Measurements from ENCODE around the gene CPZ. TPM values are rescaled to one million over a fixed set of nuclear protein-coding genes. Genes with fewer than 3 reads are reported as not detected.

CPZ gene
- polyA plus RNA-seq, 1 donor (not counting 4 experiments of a cell fraction or from before 2014, with no cell fraction given) = not detected

DNA sequence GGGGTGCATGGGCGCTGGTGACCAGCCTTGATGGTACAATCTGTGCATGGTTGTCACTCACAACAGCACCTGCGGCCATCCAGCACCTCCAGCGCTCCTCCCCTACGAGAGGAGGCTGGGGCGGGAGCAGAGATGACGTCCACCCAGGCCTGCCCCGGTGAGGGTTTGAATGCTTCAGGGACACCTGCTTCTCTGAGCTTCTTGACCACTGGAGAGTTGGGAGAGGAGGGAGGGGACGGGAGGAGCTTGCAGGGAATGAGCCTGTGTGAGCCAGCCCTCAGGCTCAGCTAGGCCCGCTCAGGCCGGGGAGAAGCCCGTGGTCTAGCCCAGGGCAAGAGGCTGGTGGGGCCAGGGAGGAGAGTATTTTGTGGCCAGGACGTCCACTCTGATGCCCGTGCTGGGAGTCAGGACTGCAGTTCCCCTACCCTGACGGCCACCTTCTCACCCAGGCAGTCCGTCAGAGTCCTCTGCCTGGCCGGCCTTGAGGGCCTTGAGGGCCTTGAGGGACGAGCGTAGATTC, 59.2 kb downstream of the CPZ start:
- FAIRE-seq (no peak), DNase-seq (ENCODE audit: low read depth, low spot score) (no peak)
- H2AFZ ChIP-seq (ENCODE audit: control insufficient read depth, low read length) = no peak overlapping the region
- H3K4me1 ChIP-seq (ENCODE audit: control insufficient read depth, extremely low read depth, insufficient read depth, low read length) = no peaks in the 10 kb centered on the region
- H3K4me2 ChIP-seq (ENCODE audit: control insufficient read depth, extremely low read depth, insufficient read depth, low read depth, low read length) = no peak overlapping the region
- H3K9ac ChIP-seq (ENCODE audit: control insufficient read depth, extremely low read depth, insufficient read depth, low read length) = no peak overlapping the region
- H3K27ac ChIP-seq (ENCODE audit: control insufficient read depth, insufficient read depth, low read length) = no peak overlapping the region
- dilution Hi-C loops (cut with MboI; ENCODE audit: extremely low pct_ligation_motif_present, low sequenced_read_pairs) = no loop called here
- H4K20me1 ChIP-seq (ENCODE audit: control insufficient read depth, extremely low read depth, insufficient read depth, low read length) = no peaks in the 10 kb centered on the region
- no peaks in the 10 kb centered on the region for H3K9me1 ChIP-seq (ENCODE audit: control insufficient read depth, extremely low read depth, insufficient read depth, low read length)
- no peaks in the 10 kb centered on the region for H3K27me3 ChIP-seq (ENCODE audit: control insufficient read depth, extremely low read depth, insufficient read depth, low read length)
- no peaks in the 10 kb centered on the region for H3K79me2 ChIP-seq (ENCODE audit: control insufficient read depth, insufficient read depth, low read length)
- no peak overlapping the region for H3K4me3 ChIP-seq (ENCODE audit: control insufficient read depth in 2 of 3, extremely low read depth in 1 of 3, insufficient read depth in 2 of 3, low read depth in 1 of 3, low read length in 3 of 3)
- TF ChIP-seq, protein P1, sequence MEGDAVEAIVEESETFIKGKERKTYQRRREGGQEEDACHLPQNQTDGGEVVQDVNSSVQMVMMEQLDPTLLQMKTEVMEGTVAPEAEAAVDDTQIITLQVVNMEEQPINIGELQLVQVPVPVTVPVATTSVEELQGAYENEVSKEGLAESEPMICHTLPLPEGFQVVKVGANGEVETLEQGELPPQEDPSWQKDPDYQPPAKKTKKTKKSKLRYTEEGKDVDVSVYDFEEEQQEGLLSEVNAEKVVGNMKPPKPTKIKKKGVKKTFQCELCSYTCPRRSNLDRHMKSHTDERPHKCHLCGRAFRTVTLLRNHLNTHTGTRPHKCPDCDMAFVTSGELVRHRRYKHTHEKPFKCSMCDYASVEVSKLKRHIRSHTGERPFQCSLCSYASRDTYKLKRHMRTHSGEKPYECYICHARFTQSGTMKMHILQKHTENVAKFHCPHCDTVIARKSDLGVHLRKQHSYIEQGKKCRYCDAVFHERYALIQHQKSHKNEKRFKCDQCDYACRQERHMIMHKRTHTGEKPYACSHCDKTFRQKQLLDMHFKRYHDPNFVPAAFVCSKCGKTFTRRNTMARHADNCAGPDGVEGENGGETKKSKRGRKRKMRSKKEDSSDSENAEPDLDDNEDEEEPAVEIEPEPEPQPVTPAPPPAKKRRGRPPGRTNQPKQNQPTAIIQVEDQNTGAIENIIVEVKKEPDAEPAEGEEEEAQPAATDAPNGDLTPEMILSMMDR (optimal IDR thresholded peaks at IDR 0.05 in 1 of 3, IDR thresholded peaks at IDR 0.05 in 1 of 3, conservative IDR thresholded peaks at IDR 0.05 in 1 of 3; ENCODE audit: extremely low read depth in 1 of 3, insufficient read depth in 2 of 3, low read length in 3 of 3) = no peak
- no peak for TF ChIP-seq EZH2 (IDR thresholded peaks at IDR 0.05; ENCODE audit: low read length)
- no peaks in the 10 kb centered on the region for H3K9me3 ChIP-seq (ENCODE audit: control insufficient read depth, low read depth, low read length)
- H3K36me3 ChIP-seq (ENCODE audit: control insufficient read depth in 2 of 2, extremely low read depth in 1 of 2, insufficient read depth in 2 of 2, low read length in 2 of 2) = no peaks in the 10 kb centered on the region

GRCh38 chr4:8652181-8653078, 59.9 kb downstream of the CPZ start:
- Histone ChIP-seq H3K9me1 (ENCODE audit: control insufficient read depth, extremely low read depth, insufficient read depth, low read length) (no peaks in the 10 kb centered on the region), H3K4me2 (ENCODE audit: control insufficient read depth, extremely low read depth, insufficient read depth, low read depth, low read length) (no peak overlapping the region), H3K9ac (ENCODE audit: control insufficient read depth, extremely low read depth, insufficient read depth, low read length) (no peak overlapping the region), H3K4me3 (ENCODE audit: control insufficient read depth in 2 of 3, extremely low read depth in 1 of 3, insufficient read depth in 2 of 3, low read depth in 1 of 3, low read length in 3 of 3) (no peak overlapping the region), H3K9me3 (ENCODE audit: control insufficient read depth, low read depth, low read length) (no peaks in the 10 kb centered on the region), H3K4me1 (ENCODE audit: control insufficient read depth, extremely low read depth, insufficient read depth, low read length) (no peaks in the 10 kb centered on the region), H3K27me3 (ENCODE audit: control insufficient read depth, extremely low read depth, insufficient read depth, low read length) (no peaks in the 10 kb centered on the region), H2AFZ (ENCODE audit: control insufficient read depth, low read length) (no peak overlapping the region), H3K27ac (ENCODE audit: control insufficient read depth, insufficient read depth, low read length) (no peak overlapping the region), H4K20me1 (ENCODE audit: control insufficient read depth, extremely low read depth, insufficient read depth, low read length) (no peaks in the 10 kb centered on the region), H3K79me2 (ENCODE audit: control insufficient read depth, insufficient read depth, low read length) (no peaks in the 10 kb centered on the region), H3K36me3 (ENCODE audit: control insufficient read depth in 2 of 2, extremely low read depth in 1 of 2, insufficient read depth in 2 of 2, low read length in 2 of 2) (no peaks in the 10 kb centered on the region)
- dilution Hi-C loops (cut with MboI; ENCODE audit: extremely low pct_ligation_motif_present, low sequenced_read_pairs) = no loop called here
- FAIRE-seq = no peak
- no peak for TF ChIP-seq EZH2 (IDR thresholded peaks at IDR 0.05; ENCODE audit: low read length)
- TF ChIP-seq, protein P1 (optimal IDR thresholded peaks at IDR 0.05 in 1 of 3, IDR thresholded peaks at IDR 0.05 in 1 of 3, conservative IDR thresholded peaks at IDR 0.05 in 1 of 3; ENCODE audit: extremely low read depth in 1 of 3, insufficient read depth in 2 of 3, low read length in 3 of 3) = no peak
- DNase-seq (ENCODE audit: low read depth, low spot score) = no peak
